Thyroid gland (tissue), 4 donors: ENCODE results near the gene RNF126.

Experiments used
- CTCF ChIP-seq, 6 experiments: fragments of 200-600 bp in 3 of 6; fragments of 450-650 bp in 3 of 6; sonication (generic) in 3 of 6; IDR thresholded peaks; one replicate each; pipeline ENCODE4 v1.5.1; 2016 to 2019; ENCODE audit warnings: antibody characterized with exemption in 6 of 6, mild to moderate bottlenecking in 2 of 6, inconsistent platforms in 1 of 6, moderate library complexity in 1 of 6
- POLR2A ChIP-seq, 2 donors: fragments of 450-650 bp; IDR thresholded peaks; one replicate each; pipeline ENCODE4 v1.6.1; 2017; ENCODE audit warnings: antibody characterized with exemption in 2 of 2, mild to moderate bottlenecking in 2 of 2, moderate library complexity in 1 of 2

DNA sequence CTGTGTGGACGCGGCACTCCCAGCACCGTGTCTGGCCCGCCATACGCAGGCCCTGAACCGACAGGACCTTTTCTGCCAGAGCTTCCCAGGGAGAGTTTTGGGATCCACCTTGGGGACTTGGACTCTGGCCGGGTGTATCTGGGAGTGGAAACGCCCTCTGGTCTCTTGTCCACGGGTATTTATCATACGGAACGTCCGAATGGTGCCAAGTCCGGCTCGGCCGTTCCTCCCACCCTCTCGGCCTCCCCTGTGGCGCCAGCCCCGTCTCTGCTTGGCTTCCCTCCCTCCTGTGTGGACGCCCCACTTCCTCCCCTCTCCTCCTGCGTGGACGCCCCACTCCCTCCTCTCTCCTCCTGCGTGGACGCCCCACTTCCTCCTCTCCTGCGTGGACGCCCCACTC, 61.2 kb downstream of the RNF126 start:
- no peak for TF ChIP-seq CTCF (IDR thresholded peaks at IDR 0.05)
- no peak for TF ChIP-seq POLR2A (IDR thresholded peaks at IDR 0.05)
